GM12878 (cell line): ENCODE data around the gene GCFC2. TPM values are rescaled to one million over a fixed set of nuclear protein-coding genes. Genes with fewer than 3 reads are reported as not detected.

Source experiments
- ATAC-seq: fragments of 200-7000 bp; cut with Tn5 transposase; 3 replicates; pipeline ENCODE4 v1.9.1; 2020; ENCODE audit warnings: mild to moderate bottlenecking, moderate library complexity
- BruUV-seq: library from RNA; stranded (reverse); fragments of 400-500 nt; replicated peaks from 2 replicates; lab custom pipeline; 2021; lab: Mats Ljungman, UMichigan
- CTCF ChIA-PET: fragments of 300-600 bp; sonication (Branson Sonifier 250); formaldehyde crosslinking; extraction: SDS; loops from one replicate; lab custom pipeline; 2021; ENCODE audit warnings: inconsistent platforms; lab: Yijun Ruan, JAX
- POLR2A ChIA-PET: fragments of 350-600 bp; formaldehyde crosslinking; extraction: SDS; loops from one replicate; lab custom pipeline; 2021; ENCODE audit warnings: inconsistent platforms; lab: Charles Lee
- RAD21 ChIA-PET: fragments of 300-600 bp; sonication (Branson Sonifier 250); formaldehyde crosslinking; loops from one replicate; lab custom pipeline; 2023; ENCODE audit warnings: antibody characterized with exemption; ENCODE audit not compliant: unreplicated experiment; lab: Charles Lee
- SMC1A ChIA-PET: fragments of 300-600 bp; sonication (Branson Sonifier 250); formaldehyde crosslinking; loops from one replicate; lab custom pipeline; 2023; ENCODE audit not compliant: unreplicated experiment, uncharacterized antibody; lab: Charles Lee
- DNase-seq: peaks from one replicate; pipeline ENCODE4 v3.0.0-alpha.2; 2011; ENCODE audit warnings: low read depth, low spot score
- FAIRE-seq: peaks from 3 replicates; lab custom pipeline; 2011; peaks lifted over from hg19 to GRCh38; lab: Jason Lieb, UNC
- H2AFZ ChIP-seq: 2 replicates; pipeline ENCODE4 v1.6.0; 2011; ENCODE audit warnings: low read depth, low read length, control low read depth; ENCODE audit not compliant: control insufficient read depth
- H3K27ac ChIP-seq: 2 replicates; pipeline ENCODE4 v1.5.1; 2011; ENCODE audit warnings: control low read depth; ENCODE audit not compliant: control insufficient read depth, insufficient read depth
- H3K27me3 ChIP-seq, 2 experiments: replicated peaks in 1 of 2; 2 replicates each; pipeline versions ENCODE4 v1.6.0 to v1.6.1; 2011; ENCODE audit warnings: low read length in 1 of 2; ENCODE audit not compliant: control insufficient read depth in 2 of 2, insufficient read depth in 2 of 2
- H3K36me3 ChIP-seq, 2 experiments: 2 replicates each; pipeline ENCODE4 v1.5.1; 2011; ENCODE audit warnings: low read length in 1 of 2; ENCODE audit not compliant: control insufficient read depth in 2 of 2, insufficient read depth in 2 of 2
- H3K4me1 ChIP-seq: 2 replicates; pipeline ENCODE4 v1.6.1; 2011; ENCODE audit warnings: mild to moderate bottlenecking, low read length, moderate library complexity, mixed read lengths; ENCODE audit not compliant: control insufficient read depth, insufficient read depth
- H3K4me2 ChIP-seq: 2 replicates; pipeline ENCODE4 v1.6.0; 2011; ENCODE audit warnings: control low read depth; ENCODE audit not compliant: control insufficient read depth, insufficient read depth
- H3K4me3 ChIP-seq: fragments of 200-600 bp; sonication (generic); 2 replicates; pipeline ENCODE4 v1.5.1; 2016
- H3K79me2 ChIP-seq: 2 replicates; pipeline ENCODE4 v1.6.0; 2011; ENCODE audit warnings: low read length; ENCODE audit not compliant: control insufficient read depth, insufficient read depth
- H3K9ac ChIP-seq: 2 replicates; pipeline ENCODE4 v1.8.0; 2011; ENCODE audit warnings: low read length, control low read depth, mixed read lengths; ENCODE audit not compliant: control insufficient read depth, insufficient read depth
- H3K9me3 ChIP-seq: replicated peaks from 3 replicates; pipeline ENCODE4 v1.5.1; 2011; ENCODE audit warnings: mild to moderate bottlenecking, low read length; ENCODE audit not compliant: control insufficient read depth, insufficient read depth
- H4K20me1 ChIP-seq: 2 replicates; pipeline ENCODE4 v1.6.0; 2011; ENCODE audit not compliant: control insufficient read depth, insufficient read depth
- BHLHE40 ChIP-seq, 2 experiments: fragments of 450-650 bp in 1 of 2; IDR thresholded peaks; 2 replicates each; pipeline ENCODE4 v1.6.1; 2011 to 2017; ENCODE audit warnings: low read depth in 2 of 2, borderline replicate concordance in 1 of 2, improper control_type of control experiment in 1 of 2, low read length in 1 of 2, mild to moderate bottlenecking in 1 of 2
- CBX3 ChIP-seq: fragments of 200-600 bp; sonication (generic); IDR thresholded peaks from 2 replicates; pipeline ENCODE4 v1.6.1; 2016; ENCODE audit warnings: low read depth, borderline replicate concordance
- CHD1 ChIP-seq: IDR thresholded peaks from 2 replicates; pipeline ENCODE4 v1.6.1; 2012; ENCODE audit warnings: low read depth, low read length, improper control_type of control experiment
- DPF2 ChIP-seq: fragments of 450-650 bp; IDR thresholded peaks from 2 replicates; pipeline ENCODE4 v1.6.1; 2017; ENCODE audit warnings: mild to moderate bottlenecking
- ESRRA ChIP-seq: IDR thresholded peaks from 2 replicates; pipeline ENCODE4 v1.6.1; 2012; ENCODE audit warnings: mild to moderate bottlenecking, low read length, improper control_type of control experiment
- IKZF1 ChIP-seq: fragments of 450-650 bp; conservative IDR thresholded peaks from 2 replicates; pipeline ENCODE4 v1.6.1; 2017; ENCODE audit warnings: antibody characterized with exemption, mild to moderate bottlenecking
- JUND ChIP-seq: IDR thresholded peaks from 2 replicates; pipeline ENCODE4 v1.6.1; 2012; ENCODE audit warnings: low read depth, mild to moderate bottlenecking, low read length, improper control_type of control experiment, moderate library complexity
- MEF2B ChIP-seq: fragments of 450-650 bp; IDR thresholded peaks from 2 replicates; pipeline ENCODE4 v1.6.1; 2018; ENCODE audit warnings: mild to moderate bottlenecking, moderate library complexity; ENCODE audit not compliant: partially characterized antibody, poor library complexity, severe bottlenecking
- MYB ChIP-seq: fragments of 150-350 bp; IDR thresholded peaks from 2 replicates; pipeline ENCODE4 v1.6.1; 2014; ENCODE audit warnings: mild to moderate bottlenecking, low read depth, low read length, borderline replicate concordance
- NBN ChIP-seq: fragments of 450-650 bp; IDR thresholded peaks from 2 replicates; pipeline ENCODE4 v1.6.1; 2016
- NRF1 ChIP-seq: conservative IDR thresholded peaks from 2 replicates; pipeline ENCODE4 v1.6.1; 2011; ENCODE audit warnings: mild to moderate bottlenecking, low read depth, low read length, improper control_type of control experiment
- SIX5 ChIP-seq: IDR thresholded peaks from 2 replicates; pipeline ENCODE4 v1.6.1; 2011; ENCODE audit warnings: mild to moderate bottlenecking, low read depth, low read length, moderate library complexity; ENCODE audit not compliant: severe bottlenecking
- ZBED1 ChIP-seq: IDR thresholded peaks from 2 replicates; pipeline ENCODE4 v1.6.1; 2016; ENCODE audit warnings: borderline replicate concordance
- WGBS: methylation state at CpG from one replicate; pipeline ENCODE4 v1.1.6; 2016; ENCODE audit warnings: low lambda C conversion rate; ENCODE audit not compliant: insufficient replicate concordance, insufficient coverage; ENCODE audit errors: missing lambda C conversion rate; 5-methylcytosine and 5-hydroxymethylcytosine counted together
- in situ Hi-C: fragments of 300-500 bp; cut with MboI; formaldehyde crosslinking; loops from 9 replicates; pipeline ENCODE4 v1.14.3; 2018; ENCODE audit warnings: mixed read lengths
- intact Hi-C: fragments of 100-400 bp; cut with micrococcal nuclease; formaldehyde crosslinking; loops from one replicate; pipeline ENCODE4 v1.14.2; 2022; ENCODE audit not compliant: unreplicated experiment
- polyA plus RNA-seq, 11 experiments: library from polyadenylated mRNA; depleted of rRNA in 4 of 11; unstranded in 6 of 11; stranded (reverse) in 5 of 11; fragments of >200 nt; fragmentation: Nextera tagmentation in 4 of 11; fragmentation: Illumina TruSeq in 1 of 11; extraction: Ambion mirVana in 4 of 11; extraction: Trizol in 1 of 11; gene quantifications; 1 replicate in 1 of 11; 2 replicates in 10 of 11; pipeline versions ENCODE4 v1.2.1 to v1.2.3, GENCODE V29; 2011 to 2016; ENCODE audit warnings: inconsistent platforms in 2 of 11, missing spikeins in 2 of 11, low read depth in 1 of 11
- total RNA-seq, 4 experiments: library from RNA; depleted of rRNA in 3 of 4; stranded (reverse); fragments of >200 nt in 3 of 4; fragmentation: Illumina TruSeq in 1 of 4; extraction: Trizol in 1 of 4; gene quantifications; 2 replicates each; pipeline versions ENCODE4 v1.2.1 to v1.2.3, GENCODE V29; 2013 to 2021
- TF ChIP-seq, protein P1 (sequence below): fragments of 450-650 bp; IDR thresholded peaks from 2 replicates; pipeline ENCODE4 v1.6.1; 2016; ENCODE audit warnings: mild to moderate bottlenecking, moderate library complexity, borderline replicate concordance

The GCFC2 gene
- total and polyA plus RNA-seq, 10 of the 15 experiments (the other 5 are each of a cell fraction or from before 2014, with no cell fraction given) = 15.5 to 36.5 (median 27.4) TPM

DNA sequence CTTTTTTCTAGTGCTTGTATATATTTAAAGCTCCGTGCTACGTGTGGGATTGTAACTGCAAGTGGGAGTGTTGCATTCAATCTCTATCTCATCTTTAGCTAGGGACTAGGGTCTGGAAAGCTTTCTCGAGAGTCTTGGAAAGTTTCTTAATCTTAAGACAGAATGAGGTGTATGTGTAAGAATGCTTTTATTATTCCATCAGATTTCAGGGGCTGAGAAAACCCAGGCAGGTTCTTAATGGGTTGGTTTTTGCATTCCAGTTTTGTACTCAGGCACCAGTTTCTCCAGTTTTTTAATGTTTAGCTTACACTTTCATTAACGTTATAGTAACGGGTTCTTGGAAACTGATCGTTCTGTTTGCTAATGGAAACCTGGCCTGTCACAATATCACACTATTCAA is 43.8 kb downstream of the GCFC2 start:
- H3K27me3 ChIP-seq = no peaks in the 10 kb centered on the region
- FAIRE-seq (no peak), DNase-seq (no peak), ATAC-seq (no peak)
- H3K9me3 ChIP-seq = no peaks in the 10 kb centered on the region
- WGBS = 91% methylated on average over 6 of the region's 6 CpGs
- no peak overlapping the region for H3K4me2 ChIP-seq
- no peaks in the 10 kb centered on the region for H3K4me1 ChIP-seq
- no peak overlapping the region for H3K27ac ChIP-seq
- no peak overlapping the region for H3K9ac ChIP-seq
- no TSS peak for BruUV-seq
- intact Hi-C loops = no loop called here
- SMC1A ChIA-PET = interaction anchor here (0.7 to 2.5 kb wide), 4 partner anchors 10 to 26 kb away, joined by 3 to 8 read pairs (median 6); no protein-coding TSS in a partner anchor
- H2AFZ ChIP-seq = no peak overlapping the region
- TF ChIP-seq NRF1 (no peak), DPF2 (no peak), JUND (no peak), MEF2B (no peak), IKZF1 (no peak), CBX3 (no peak), BHLHE40 (IDR thresholded peaks at IDR 0.05; ENCODE audit: borderline replicate concordance in 1 of 2, low read depth in 2 of 2, low read length in 1 of 2) (no peak), MYB (no peak), ZBED1 (no peak), CHD1 (no peak), ESRRA (no peak), SIX5 (no peak), NBN (no peak)
- TF ChIP-seq, protein P1, sequence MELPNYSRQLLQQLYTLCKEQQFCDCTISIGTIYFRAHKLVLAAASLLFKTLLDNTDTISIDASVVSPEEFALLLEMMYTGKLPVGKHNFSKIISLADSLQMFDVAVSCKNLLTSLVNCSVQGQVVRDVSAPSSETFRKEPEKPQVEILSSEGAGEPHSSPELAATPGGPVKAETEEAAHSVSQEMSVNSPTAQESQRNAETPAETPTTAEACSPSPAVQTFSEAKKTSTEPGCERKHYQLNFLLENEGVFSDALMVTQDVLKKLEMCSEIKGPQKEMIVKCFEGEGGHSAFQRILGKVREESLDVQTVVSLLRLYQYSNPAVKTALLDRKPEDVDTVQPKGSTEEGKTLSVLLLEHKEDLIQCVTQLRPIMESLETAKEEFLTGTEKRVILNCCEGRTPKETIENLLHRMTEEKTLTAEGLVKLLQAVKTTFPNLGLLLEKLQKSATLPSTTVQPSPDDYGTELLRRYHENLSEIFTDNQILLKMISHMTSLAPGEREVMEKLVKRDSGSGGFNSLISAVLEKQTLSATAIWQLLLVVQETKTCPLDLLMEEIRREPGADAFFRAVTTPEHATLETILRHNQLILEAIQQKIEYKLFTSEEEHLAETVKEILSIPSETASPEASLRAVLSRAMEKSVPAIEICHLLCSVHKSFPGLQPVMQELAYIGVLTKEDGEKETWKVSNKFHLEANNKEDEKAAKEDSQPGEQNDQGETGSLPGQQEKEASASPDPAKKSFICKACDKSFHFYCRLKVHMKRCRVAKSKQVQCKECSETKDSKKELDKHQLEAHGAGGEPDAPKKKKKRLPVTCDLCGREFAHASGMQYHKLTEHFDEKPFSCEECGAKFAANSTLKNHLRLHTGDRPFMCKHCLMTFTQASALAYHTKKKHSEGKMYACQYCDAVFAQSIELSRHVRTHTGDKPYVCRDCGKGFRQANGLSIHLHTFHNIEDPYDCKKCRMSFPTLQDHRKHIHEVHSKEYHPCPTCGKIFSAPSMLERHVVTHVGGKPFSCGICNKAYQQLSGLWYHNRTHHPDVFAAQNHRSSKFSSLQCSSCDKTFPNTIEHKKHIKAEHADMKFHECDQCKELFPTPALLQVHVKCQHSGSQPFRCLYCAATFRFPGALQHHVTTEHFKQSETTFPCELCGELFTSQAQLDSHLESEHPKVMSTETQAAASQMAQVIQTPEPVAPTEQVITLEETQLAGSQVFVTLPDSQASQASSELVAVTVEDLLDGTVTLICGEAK = no peak
- no peaks in the 10 kb centered on the region for H4K20me1 ChIP-seq
- H3K4me3 ChIP-seq = no peak overlapping the region
- POLR2A ChIA-PET = no interaction called here
- CTCF ChIA-PET = interaction anchor here (1.1 to 5.3 kb wide), 4 partner anchors 9 to 29 kb away, joined by 3 to 40 read pairs (median 16); no protein-coding TSS in a partner anchor
- no peaks in the 10 kb centered on the region for H3K79me2 ChIP-seq
- in situ Hi-C loops = no loop called here
- RAD21 ChIA-PET = no interaction called here
- H3K36me3 ChIP-seq = peaks cover 0 to 17% of the 10 kb centered on the region in 2 experiments; a peak in 3 of 4 replicates
